Astrocyte (in vitro differentiated cells and primary cell): Measurements from ENCODE around the gene TFAP2A. TPM values are rescaled to one million over a fixed set of nuclear protein-coding genes. Genes with fewer than 3 reads are reported as not detected.

Experiments
- DNase-seq: peaks from one replicate; pipeline ENCODE4 v3.0.0-alpha.2; 2010; ENCODE audit warnings: low read depth
- FAIRE-seq: peaks from 2 replicates; lab custom pipeline; 2011; peaks lifted over from hg19 to GRCh38; lab: Jason Lieb, UNC
- H2AFZ ChIP-seq: 2 replicates; pipeline ENCODE4 v1.6.0; 2012; ENCODE audit warnings: low read depth, low read length, inconsistent platforms
- H3K27ac ChIP-seq: 2 replicates; pipeline ENCODE4 v1.5.1; 2011; ENCODE audit warnings: low read depth, low read length, inconsistent platforms
- H3K27me3 ChIP-seq: 2 replicates; pipeline ENCODE4 v1.6.0; 2011; ENCODE audit warnings: low read length, inconsistent platforms; ENCODE audit not compliant: insufficient read depth
- H3K36me3 ChIP-seq: 2 replicates; pipeline ENCODE4 v1.5.1; 2011; ENCODE audit warnings: low read length, inconsistent platforms; ENCODE audit not compliant: insufficient read depth
- H3K4me1 ChIP-seq: 2 replicates; pipeline ENCODE4 v1.5.1; 2011; ENCODE audit warnings: low read length, inconsistent platforms; ENCODE audit not compliant: insufficient read depth
- H3K4me2 ChIP-seq: 2 replicates; pipeline ENCODE4 v1.6.0; 2012; ENCODE audit warnings: low read length, inconsistent platforms
- H3K4me3 ChIP-seq: 2 replicates; pipeline ENCODE4 v1.5.1; 2011; ENCODE audit warnings: low read depth, mild to moderate bottlenecking, low read length, inconsistent platforms; ENCODE audit not compliant: insufficient read depth
- H3K79me2 ChIP-seq: 2 replicates; pipeline ENCODE4 v1.6.0; 2012; ENCODE audit warnings: mild to moderate bottlenecking, low read length, inconsistent platforms; ENCODE audit not compliant: insufficient read depth
- H3K9ac ChIP-seq: 2 replicates; pipeline ENCODE4 v1.6.0; 2012; ENCODE audit warnings: mild to moderate bottlenecking, low read length, inconsistent platforms
- H3K9me3 ChIP-seq: 2 replicates; pipeline ENCODE4 v1.5.1; 2012; ENCODE audit warnings: low read depth, mild to moderate bottlenecking, low read length, inconsistent platforms; ENCODE audit not compliant: insufficient read depth
- H4K20me1 ChIP-seq: 2 replicates; pipeline ENCODE4 v1.6.0; 2012; ENCODE audit warnings: low read length, inconsistent platforms; ENCODE audit not compliant: insufficient read depth
- H3K27ac Mint-ChIP-seq: one replicate; pipeline ENCODE4 v1.8.0; 2021; ENCODE audit warnings: mild to moderate bottlenecking, mixed read lengths; ENCODE audit not compliant: unreplicated experiment
- H3K27me3 Mint-ChIP-seq: one replicate; pipeline ENCODE4 v1.8.0; 2021; ENCODE audit warnings: low read depth, mixed read lengths; ENCODE audit not compliant: unreplicated experiment
- H3K36me3 Mint-ChIP-seq: one replicate; pipeline ENCODE4 v1.8.0; 2021; ENCODE audit warnings: low read depth, mixed read lengths; ENCODE audit not compliant: unreplicated experiment
- H3K4me1 Mint-ChIP-seq: one replicate; pipeline ENCODE4 v1.8.0; 2021; ENCODE audit warnings: low read depth, mixed read lengths; ENCODE audit not compliant: unreplicated experiment
- H3K4me3 Mint-ChIP-seq: one replicate; pipeline ENCODE4 v1.8.0; 2021; ENCODE audit warnings: mild to moderate bottlenecking, moderate library complexity, mixed read lengths; ENCODE audit not compliant: unreplicated experiment
- H3K9me3 Mint-ChIP-seq: one replicate; pipeline ENCODE4 v1.8.0; 2021; ENCODE audit warnings: mild to moderate bottlenecking, mixed read lengths; ENCODE audit not compliant: unreplicated experiment
- CTCF ChIP-seq: IDR thresholded peaks from 2 replicates; pipeline ENCODE4 v1.5.1; 2011; ENCODE audit warnings: low read depth, mild to moderate bottlenecking, inconsistent platforms, low read length, moderate library complexity; ENCODE audit not compliant: insufficient read depth
- EZH2 ChIP-seq: IDR thresholded peaks from 2 replicates; pipeline ENCODE4 v1.6.1; 2012; ENCODE audit warnings: mild to moderate bottlenecking, low read length, inconsistent platforms; ENCODE audit not compliant: insufficient read depth
- total RNA-seq: library from RNA; stranded (reverse); gene quantifications from 2 replicates; pipeline ENCODE4 v1.2.1, GENCODE V29; 2021

Gene TFAP2A
- total RNA-seq, 1 donor from 2014 or later = 6.6 TPM

- Histone ChIP-seq H3K4me2 (no peak overlapping the region), H3K27ac (no peak overlapping the region), H3K79me2 (no peaks in the 10 kb centered on the region), H3K36me3 (no peaks in the 10 kb centered on the region), H3K4me1 (no peaks in the 10 kb centered on the region), H3K9me3 (no peaks in the 10 kb centered on the region), H2AFZ (no peak overlapping the region), H3K4me3 (no peak overlapping the region), H3K27me3 (no peaks in the 10 kb centered on the region), H4K20me1 (no peaks in the 10 kb centered on the region), H3K9ac (no peak overlapping the region)
- no peaks in the 10 kb centered on the region for H3K36me3 Mint-ChIP-seq
- peaks cover 11% of the 10 kb centered on the region for H3K9me3 Mint-ChIP-seq
- DNase-seq (no peak), FAIRE-seq (no peak)
- no peak overlapping the region for H3K4me3 Mint-ChIP-seq
- TF ChIP-seq EZH2 = no peak
- no peak for TF ChIP-seq CTCF
- no peak overlapping the region for H3K27ac Mint-ChIP-seq
- H3K27me3 Mint-ChIP-seq = peaks cover 6% of the 10 kb centered on the region
- H3K4me1 Mint-ChIP-seq = no peaks in the 10 kb centered on the region
Observed at GRCh38 chr6:10363911-10364310, 51.0 kb downstream of the TFAP2A start.

DNA sequence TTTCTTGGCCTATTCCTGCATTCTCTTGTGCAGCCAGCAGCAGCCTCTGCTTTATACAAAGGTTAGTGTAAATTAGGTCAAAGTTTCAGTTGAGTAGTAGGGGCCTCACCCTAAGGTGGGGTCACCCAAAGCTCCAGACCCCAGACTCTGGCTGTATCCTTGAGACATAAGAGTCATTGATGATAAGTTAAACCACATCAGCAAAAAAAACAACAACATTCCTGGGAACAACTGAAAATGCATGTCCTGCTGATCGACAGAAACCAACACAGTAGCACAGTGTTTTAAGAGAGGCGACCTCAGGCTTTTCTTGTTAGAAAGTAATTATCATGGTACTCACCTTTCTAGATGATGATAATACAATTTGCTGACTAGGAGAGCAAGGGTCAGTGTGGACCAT is 52.6 kb downstream of the TFAP2A start:
- no peak for DNase-seq
- H3K4me2 ChIP-seq = no peak overlapping the region
- H4K20me1 ChIP-seq = no peaks in the 10 kb centered on the region
- H3K27me3 ChIP-seq = no peaks in the 10 kb centered on the region
- H3K9ac ChIP-seq = no peak overlapping the region
- H3K27me3 Mint-ChIP-seq = peaks cover 1% of the 10 kb centered on the region
- no peaks in the 10 kb centered on the region for H3K79me2 ChIP-seq
- H3K27ac Mint-ChIP-seq = no peak overlapping the region
- FAIRE-seq = no peak
- no peak overlapping the region for H3K4me3 ChIP-seq
- H2AFZ ChIP-seq = no peak overlapping the region
- no peaks in the 10 kb centered on the region for H3K36me3 Mint-ChIP-seq
- no peaks in the 10 kb centered on the region for H3K4me1 Mint-ChIP-seq
- no peak overlapping the region for H3K4me3 Mint-ChIP-seq
- H3K9me3 Mint-ChIP-seq = peaks cover 11% of the 10 kb centered on the region
- no peaks in the 10 kb centered on the region for H3K4me1 ChIP-seq
- no peak overlapping the region for H3K27ac ChIP-seq
- TF ChIP-seq EZH2 (no peak), CTCF (no peak)
- H3K9me3 ChIP-seq = no peaks in the 10 kb centered on the region
- H3K36me3 ChIP-seq = no peaks in the 10 kb centered on the region

DNA sequence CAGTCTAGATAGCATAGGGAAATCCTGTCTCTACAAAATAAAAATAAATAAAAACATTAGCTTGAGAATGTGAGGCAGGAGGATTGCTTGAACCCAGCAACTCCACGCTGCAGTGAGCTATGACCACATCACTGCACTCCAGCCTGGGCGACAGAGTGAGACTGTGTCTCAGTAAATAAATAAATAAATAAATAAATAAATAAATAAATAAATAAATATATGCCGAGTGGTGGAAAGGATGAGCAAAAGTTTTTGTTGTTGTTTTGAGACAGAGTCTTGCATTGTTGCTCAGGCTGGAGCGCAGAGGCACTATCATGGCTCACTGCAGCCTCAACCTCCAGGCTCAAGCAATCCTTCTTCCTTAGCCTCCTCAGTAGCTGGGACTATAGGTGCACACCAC is 53.4 kb downstream of the TFAP2A start:
- Mint-ChIP-seq H3K27me3 (peaks cover 1% of the 10 kb centered on the region), H3K4me3 (no peak overlapping the region), H3K36me3 (no peaks in the 10 kb centered on the region), H3K27ac (no peak overlapping the region), H3K4me1 (no peaks in the 10 kb centered on the region), H3K9me3 (peaks cover 11% of the 10 kb centered on the region)
- H3K79me2 ChIP-seq = no peaks in the 10 kb centered on the region
- no peaks in the 10 kb centered on the region for H3K27me3 ChIP-seq
- DNase-seq (no peak), FAIRE-seq (no peak)
- H3K4me1 ChIP-seq = no peaks in the 10 kb centered on the region
- no peak overlapping the region for H3K9ac ChIP-seq
- TF ChIP-seq EZH2 = no peak
- no peak for TF ChIP-seq CTCF
- no peak overlapping the region for H2AFZ ChIP-seq
- no peaks in the 10 kb centered on the region for H4K20me1 ChIP-seq
- no peak overlapping the region for H3K4me3 ChIP-seq
- H3K9me3 ChIP-seq = no peaks in the 10 kb centered on the region
- H3K4me2 ChIP-seq = no peak overlapping the region
- no peaks in the 10 kb centered on the region for H3K36me3 ChIP-seq
- no peak overlapping the region for H3K27ac ChIP-seq
